Kidney (tissue), 14 donors: ENCODE results near the gene CNOT1. TPM values are rescaled to one million over a fixed set of nuclear protein-coding genes. Genes with fewer than 3 reads are reported as not detected.

ENCODE experiments used
- DNase-seq, 5 donors: peaks; one replicate each; pipeline ENCODE4 v3.0.0-alpha.2; 2013 to 2020
- FAIRE-seq: peaks from 2 replicates; lab custom pipeline; 2012; peaks lifted over from hg19 to GRCh38; lab: Jason Lieb, UNC
- H3K27ac ChIP-seq, 2 donors: one replicate each; pipeline ENCODE4 v1.7.0; 2013; ENCODE audit warnings: low read depth in 2 of 2, low read length in 2 of 2, inconsistent platforms in 1 of 2
- H3K27me3 ChIP-seq: one replicate; pipeline ENCODE4 v1.7.1; 2013; ENCODE audit warnings: low read length, inconsistent platforms; ENCODE audit not compliant: control insufficient read depth, insufficient read depth
- H3K36me3 ChIP-seq, 3 donors: one replicate each; pipeline versions ENCODE4 v1.7.0 to v1.7.1; 2013; ENCODE audit warnings: low read length in 3 of 3, control low read depth in 1 of 3, inconsistent platforms in 1 of 3; ENCODE audit not compliant: insufficient read depth in 3 of 3, control insufficient read depth in 2 of 3
- H3K4me1 ChIP-seq, 3 donors: one replicate each; pipeline versions ENCODE4 v1.7.0 to v1.7.1; 2013; ENCODE audit warnings: low read length in 3 of 3, inconsistent platforms in 1 of 3, low read depth in 1 of 3; ENCODE audit not compliant: control insufficient read depth in 2 of 3, insufficient read depth in 2 of 3
- H3K4me3 ChIP-seq, 3 donors: one replicate each; pipeline versions ENCODE4 v1.7.0 to v1.8.1; 2013; ENCODE audit warnings: low read length in 3 of 3, control low read depth in 1 of 3, inconsistent platforms in 1 of 3
- H3K9ac ChIP-seq, 3 donors: one replicate each; pipeline versions ENCODE4 v1.7.0 to v1.7.1; 2013; ENCODE audit warnings: low read length in 3 of 3, control low read depth in 1 of 3, inconsistent platforms in 1 of 3
- H3K9me3 ChIP-seq, 3 donors: one replicate each; pipeline versions ENCODE4 v1.7.0 to v1.7.1; 2013; ENCODE audit warnings: low read length in 3 of 3, control low read depth in 1 of 3, inconsistent platforms in 1 of 3; ENCODE audit not compliant: control insufficient read depth in 2 of 3, insufficient read depth in 1 of 3
- CTCF ChIP-seq: IDR thresholded peaks from 3 replicates; pipeline ENCODE4 v1.5.1; 2012; ENCODE audit warnings: mild to moderate bottlenecking, moderate library complexity, borderline replicate concordance; ENCODE audit not compliant: insufficient read depth; ENCODE audit errors: extremely low read depth
- intact Hi-C: fragments of 100-400 bp; cut with DNase I; formaldehyde crosslinking; loops from one replicate; pipeline ENCODE4 v1.11.1; 2022
- polyA plus RNA-seq: library from polyadenylated mRNA; stranded (reverse); fragments of 350-450 nt; fragmentation: Illumina TruSeq; extraction: RNeasy Lipid Tissue Mini Kit (QIAGEN cat#74804); gene quantifications from one replicate; pipeline ENCODE4 v1.2.3, GENCODE V29; 2014; ENCODE audit warnings: low read depth, low replicate concordance; ENCODE audit not compliant: insufficient read depth
- total RNA-seq: library from RNA; stranded (reverse); fragmentation: NEBNext Ultra II Directional; extraction: Animal tissue kit (Norgen Biotek cat#: 25700); gene quantifications from one replicate; pipeline ENCODE4 v1.2.1, GENCODE V29; 2021
- donor health status: control.
- donor health status: control.
- donor health status: control.
- donor health status: control.
- donor health status: control.
- donor health status: DM: yes; HTN: yes; CAD: no.
- donor health status: Normal renal cell carcinoma (clear cell type).

Gene CNOT1
- total and polyA plus RNA-seq, 2 donors from 2014 or later, result 54.8 to 147 TPM

- no peak overlapping the region for H3K4me3 ChIP-seq
- no peaks in the 10 kb centered on the region for H3K27me3 ChIP-seq
- FAIRE-seq, result no peak
- H3K4me1 ChIP-seq, result peaks cover 0 to 2% (median 0%) of the 10 kb centered on the region in 3 donors
- TF ChIP-seq CTCF, result no peak
- no peaks in the 10 kb centered on the region for H3K36me3 ChIP-seq
- H3K9ac ChIP-seq, result no peak overlapping the region
- DNase-seq, result no peak
- intact Hi-C loops, result no loop called here
- H3K9me3 ChIP-seq, result no peaks in the 10 kb centered on the region
- no peak overlapping the region for H3K27ac ChIP-seq
Observed at GRCh38 chr16:58651965-58652348, 22.3 kb upstream of the CNOT1 start.

- intact Hi-C loops, result no loop called here
- no peaks in the 10 kb centered on the region for H3K27me3 ChIP-seq
- no peak overlapping the region for H3K9ac ChIP-seq
Observed at GRCh38 chr16:58649707-58650106, 20.1 kb upstream of the CNOT1 start.

GRCh38 chr16:58647107-58647506 lies 17.5 kb upstream of the CNOT1 start:
- no peak overlapping the region for H3K9ac ChIP-seq
- H3K27ac ChIP-seq, result no peak overlapping the region
- H3K4me1 ChIP-seq, result no peaks in the 10 kb centered on the region
- no peak for TF ChIP-seq CTCF
- H3K9me3 ChIP-seq, result no peaks in the 10 kb centered on the region
- H3K4me3 ChIP-seq, result no peak overlapping the region
- FAIRE-seq, result no peak
- no peaks in the 10 kb centered on the region for H3K36me3 ChIP-seq
- H3K27me3 ChIP-seq, result no peaks in the 10 kb centered on the region
- intact Hi-C loops, result no loop called here
- no peak for DNase-seq

More at GRCh38 chr16:58649707-58650106, 20.1 kb upstream of the CNOT1 start:
- Histone ChIP-seq H3K9me3 (no peaks in the 10 kb centered on the region), H3K4me1 (no peaks in the 10 kb centered on the region), H3K27ac (no peak overlapping the region), H3K4me3 (no peak overlapping the region), H3K36me3 (no peaks in the 10 kb centered on the region)
- DNase-seq, result no peak
- no peak for FAIRE-seq
- no peak for TF ChIP-seq CTCF
